Parathyroid adenoma (tissue), 2 donors: ENCODE data around the gene ATM.

Experiments used
- H2AFZ ChIP-seq: fragments of 300-600 bp; sonication (generic); one replicate; pipeline ENCODE4 v1.7.0; 2017; ENCODE audit warnings: antibody characterized with exemption, mild to moderate bottlenecking
- H3K27ac ChIP-seq: fragments of 300-600 bp; sonication (generic); one replicate; pipeline ENCODE4 v1.7.0; 2017
- H3K27me3 ChIP-seq: fragments of 300-600 bp; sonication (generic); one replicate; pipeline ENCODE4 v1.7.0; 2017; ENCODE audit warnings: low read length; ENCODE audit not compliant: control insufficient read depth, insufficient read depth
- H3K36me3 ChIP-seq: fragments of 300-600 bp; sonication (generic); one replicate; pipeline ENCODE4 v1.7.0; 2017; ENCODE audit warnings: low read length; ENCODE audit not compliant: control insufficient read depth, insufficient read depth
- H3K4me1 ChIP-seq: fragments of 300-600 bp; sonication (generic); one replicate; pipeline ENCODE4 v1.7.0; 2017; ENCODE audit warnings: control low read depth
- H3K4me2 ChIP-seq: fragments of 300-600 bp; sonication (generic); one replicate; pipeline ENCODE4 v1.7.0; 2017; ENCODE audit warnings: low read length
- H3K4me3 ChIP-seq: fragments of 300-600 bp; sonication (generic); one replicate; pipeline ENCODE4 v1.7.0; 2017; ENCODE audit warnings: low read depth, low read length
- H3K79me2 ChIP-seq: fragments of 300-600 bp; sonication (generic); one replicate; pipeline ENCODE4 v1.7.0; 2017; ENCODE audit warnings: control low read depth
- H3K9ac ChIP-seq: fragments of 300-600 bp; sonication (generic); one replicate; pipeline ENCODE4 v1.7.0; 2017; ENCODE audit warnings: mild to moderate bottlenecking
- H3K9me3 ChIP-seq: fragments of 300-600 bp; sonication (generic); one replicate; pipeline ENCODE4 v1.7.0; 2017; ENCODE audit warnings: low read length; ENCODE audit not compliant: control insufficient read depth
- CTCF ChIP-seq: fragments of 300-600 bp; sonication (generic); IDR thresholded peaks from one replicate; pipeline ENCODE4 v1.7.0; 2017; ENCODE audit warnings: antibody characterized with exemption, mild to moderate bottlenecking
- donor health status: primary hyperparathyroidism.

ATM gene

GRCh38 chr11:108222574-108223347 is at the start of gene ATM, which contains the start of gene NPAT:
Gene ATM (plus strand): TSS chr11:108223067. CDS start chr11:108227625, 4,558 bp downstream.
Gene NPAT (minus strand): TSS chr11:108222638. CDS start chr11:108222536, 102 bp downstream.
- H3K4me2 ChIP-seq, result peak within 1 kb of the TSS; percentile 72
- TF ChIP-seq CTCF, result peak; percentile 58
- H3K9ac ChIP-seq, result peak within 1 kb of the TSS; percentile 37
- H2AFZ ChIP-seq, result peak within 1 kb of the TSS; percentile 90
- no peaks in the 10 kb centered on the region for H3K9me3 ChIP-seq
- H3K4me3 ChIP-seq, result peak within 1 kb of the TSS; percentile 72
- H3K4me1 ChIP-seq, result peaks cover 5% of the 10 kb centered on the region
- H3K27ac ChIP-seq, result peak within 1 kb of the TSS; percentile 88
- H3K79me2 ChIP-seq, result peaks cover 19% of the 10 kb centered on the region
- H3K27me3 ChIP-seq, result no peaks in the 10 kb centered on the region
- no peaks in the 10 kb centered on the region for H3K36me3 ChIP-seq

GRCh38 chr11:108177570-108177969 is 45.3 kb upstream of the ATM start:
- Histone ChIP-seq H3K4me1 (no peaks in the 10 kb centered on the region), H3K79me2 (no peaks in the 10 kb centered on the region), H3K4me3 (no peak overlapping the region), H3K27ac (no peak overlapping the region), H3K9me3 (no peaks in the 10 kb centered on the region), H2AFZ (no peak overlapping the region), H3K9ac (no peak overlapping the region), H3K36me3 (no peaks in the 10 kb centered on the region), H3K27me3 (no peaks in the 10 kb centered on the region), H3K4me2 (no peak overlapping the region)
- TF ChIP-seq CTCF, result no peak

- H3K4me3 ChIP-seq, result no peak overlapping the region
- H3K36me3 ChIP-seq, result no peaks in the 10 kb centered on the region
- no peaks in the 10 kb centered on the region for H3K4me1 ChIP-seq
- TF ChIP-seq CTCF, result no peak
- H2AFZ ChIP-seq, result no peak overlapping the region
- no peaks in the 10 kb centered on the region for H3K27me3 ChIP-seq
- H3K79me2 ChIP-seq, result no peaks in the 10 kb centered on the region
- no peaks in the 10 kb centered on the region for H3K9me3 ChIP-seq
- H3K4me2 ChIP-seq, result no peak overlapping the region
- no peak overlapping the region for H3K27ac ChIP-seq
- no peak overlapping the region for H3K9ac ChIP-seq
Observed at GRCh38 chr11:108193725-108194124, 29.1 kb upstream of the ATM start.

- Histone ChIP-seq H3K4me3 (no peak overlapping the region), H2AFZ (no peak overlapping the region), H3K36me3 (no peaks in the 10 kb centered on the region), H3K79me2 (no peaks in the 10 kb centered on the region), H3K27ac (no peak overlapping the region), H3K4me1 (no peaks in the 10 kb centered on the region), H3K9ac (no peak overlapping the region), H3K4me2 (no peak overlapping the region), H3K27me3 (no peaks in the 10 kb centered on the region), H3K9me3 (no peaks in the 10 kb centered on the region)
- TF ChIP-seq CTCF, result no peak
Observed at GRCh38 chr11:108196901-108197300, 26.0 kb upstream of the ATM start.

GRCh38 chr11:108197351-108197750 is 25.5 kb upstream of the ATM start:
- H3K9ac ChIP-seq, result no peak overlapping the region
- H3K4me3 ChIP-seq, result no peak overlapping the region
- TF ChIP-seq CTCF, result no peak
- no peak overlapping the region for H3K27ac ChIP-seq
- no peaks in the 10 kb centered on the region for H3K79me2 ChIP-seq
- H3K9me3 ChIP-seq, result no peaks in the 10 kb centered on the region
- no peak overlapping the region for H3K4me2 ChIP-seq
- H3K27me3 ChIP-seq, result no peaks in the 10 kb centered on the region
- H2AFZ ChIP-seq, result no peak overlapping the region
- H3K36me3 ChIP-seq, result no peaks in the 10 kb centered on the region
- no peaks in the 10 kb centered on the region for H3K4me1 ChIP-seq
